GM21529 (cell line): ENCODE results near the gene FGF23.

Experiments
- ATAC-seq: cut with Tn5 transposase; IDR thresholded peaks from one replicate; pipeline ENCODE4 v1.9.1; 2021; ENCODE audit not compliant: unreplicated experiment

FGF23 gene

GRCh38 chr12:4386801-4387200 lies 7.3 kb upstream of the FGF23 start:
- ATAC-seq, result no peak

- ATAC-seq, result no peak
These were observed 3.9 kb upstream of the FGF23 start for GRCh38 chr12:4383304-4383865.

DNA sequence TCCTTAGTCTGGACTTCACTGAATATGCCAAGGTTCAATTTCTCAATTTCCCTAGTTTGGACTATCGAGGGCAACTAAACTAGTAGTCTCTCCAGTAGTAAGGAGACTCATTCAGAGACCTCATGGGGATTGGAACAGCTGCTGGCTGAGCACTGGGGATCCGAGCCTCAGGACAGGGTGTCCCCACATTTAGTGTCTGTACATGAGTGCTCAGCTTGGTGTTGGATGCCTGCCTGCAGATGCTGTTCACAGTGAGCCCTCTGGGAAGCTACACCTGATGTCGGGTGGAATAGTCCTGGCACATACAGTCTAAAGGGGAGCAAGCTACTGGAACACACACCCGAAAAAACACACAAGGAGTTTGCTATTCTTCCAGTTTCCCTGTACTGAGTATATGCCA lies 820 bp upstream of the FGF23 start:
- no peak for ATAC-seq

GRCh38 chr12:4378772-4379171 lies 740 bp downstream of the FGF23 start:
- ATAC-seq, result no peak

DNA sequence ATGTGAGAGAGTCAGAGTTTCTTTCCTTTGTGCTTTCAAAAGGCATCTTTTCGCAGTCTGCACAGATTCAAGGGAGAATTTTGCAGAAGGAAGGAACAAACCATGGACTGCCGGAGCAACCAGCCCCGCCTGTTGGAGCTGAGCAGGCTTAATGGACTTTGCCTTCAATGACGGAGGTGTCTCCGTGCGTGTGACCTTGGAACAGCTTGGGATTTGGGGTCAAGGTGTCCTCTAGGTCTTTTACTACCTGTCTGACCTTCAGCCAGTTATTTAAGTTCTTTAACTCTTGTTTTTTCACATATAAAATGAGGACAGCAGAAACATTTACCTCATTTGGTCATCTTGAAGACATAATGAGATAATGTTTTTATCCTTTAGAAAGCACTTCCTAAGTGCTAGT lies 4.1 kb downstream of the FGF23 start:
- no peak for ATAC-seq

GRCh38 chr12:4372653-4373052 lies 6.9 kb downstream of the FGF23 start:
- ATAC-seq, result no peak

DNA sequence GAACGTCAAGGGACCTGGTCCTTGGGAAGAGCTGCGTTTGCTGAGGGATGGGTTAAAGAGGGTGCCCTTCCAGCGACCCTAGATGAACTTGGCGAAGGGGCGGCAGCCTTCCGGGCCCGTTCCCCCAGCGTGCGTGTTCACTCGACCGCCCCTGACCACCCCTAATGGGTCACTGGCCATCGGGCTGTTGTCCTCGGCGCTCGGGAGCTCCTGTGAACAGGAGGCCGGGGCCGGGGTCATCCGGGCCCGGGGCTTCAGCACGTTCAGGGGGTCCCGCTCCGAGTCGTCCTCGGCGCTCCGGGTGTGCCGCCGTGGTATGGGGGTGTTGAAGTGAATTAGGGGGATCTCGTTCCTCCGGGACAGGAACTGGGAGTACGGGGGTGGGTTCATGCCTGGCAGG lies 9.2 kb downstream of the FGF23 start:
- no peak for ATAC-seq

- no peak for ATAC-seq
These were observed 10.0 kb downstream of the FGF23 start for GRCh38 chr12:4369548-4369947.

DNA sequence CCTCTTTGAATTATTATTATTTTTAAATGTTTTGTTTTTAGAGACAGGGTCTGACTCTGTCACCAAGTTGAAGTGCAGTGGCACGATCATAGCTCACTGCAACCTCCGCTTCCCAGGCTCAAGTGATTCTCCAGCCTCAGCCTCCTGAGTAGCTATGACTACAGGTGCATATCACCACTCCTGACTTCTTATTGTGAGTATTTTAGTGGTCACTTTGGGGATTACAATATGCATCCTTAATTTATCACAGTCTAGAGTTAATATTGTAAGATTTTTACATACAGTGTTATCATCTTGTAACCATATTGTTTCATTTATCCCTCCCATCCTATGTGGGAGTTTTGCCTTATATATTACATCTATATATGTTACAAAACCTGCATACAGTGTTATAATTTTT lies 13.4 kb downstream of the FGF23 start:
- ATAC-seq, result no peak

GRCh38 chr12:4356041-4356327 lies 23.5 kb downstream of the FGF23 start:
- no peak for ATAC-seq

GRCh38 chr12:4355156-4356040 lies 24.1 kb downstream of the FGF23 start:
- no peak for ATAC-seq

DNA sequence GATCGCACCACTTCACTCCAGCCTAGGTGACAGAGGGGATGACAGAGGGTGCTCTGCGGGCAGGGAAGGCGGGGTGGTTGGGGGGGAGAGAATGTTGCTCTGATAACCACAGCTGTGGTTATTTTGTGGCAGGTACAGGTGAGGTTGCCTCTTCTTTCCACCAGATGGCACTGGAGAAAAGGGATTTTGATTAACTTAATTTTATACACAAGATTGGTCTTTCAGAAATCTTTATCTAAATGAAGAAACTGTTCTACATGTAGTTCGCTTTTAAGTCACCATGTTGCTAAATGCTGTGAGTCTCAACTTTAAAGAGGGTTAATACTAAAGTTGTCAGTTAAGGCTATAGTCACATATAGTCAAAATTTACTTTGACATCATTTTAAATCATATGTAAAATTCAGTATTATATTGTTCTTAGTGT lies 25.7 kb downstream of the FGF23 start:
- ATAC-seq, result no peak

- ATAC-seq, result no peak
These were observed 32.6 kb downstream of the FGF23 start for GRCh38 chr12:4346931-4347330.

DNA sequence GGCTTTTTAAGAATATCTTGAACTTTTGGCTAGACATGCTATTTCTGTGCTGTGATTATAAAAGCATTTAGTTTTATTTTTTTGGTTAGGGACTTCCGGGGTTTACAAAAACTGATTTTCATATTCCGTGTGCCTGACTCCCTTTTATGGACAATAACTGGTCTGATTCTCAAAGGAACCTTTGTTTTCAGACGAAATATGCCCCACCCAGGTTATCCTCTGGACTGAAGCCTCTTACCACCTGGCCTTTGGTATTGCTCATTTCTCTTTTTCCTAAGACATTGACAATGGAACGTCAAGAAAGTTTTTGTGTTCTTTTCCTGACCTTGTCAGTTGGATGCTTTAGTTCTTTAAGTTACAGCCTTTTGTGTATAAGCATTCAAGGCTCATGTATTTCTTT lies 47.7 kb downstream of the FGF23 start:
- ATAC-seq, result no peak

- no peak for ATAC-seq
These were observed 48.3 kb downstream of the FGF23 start for GRCh38 chr12:4331221-4331620.

DNA sequence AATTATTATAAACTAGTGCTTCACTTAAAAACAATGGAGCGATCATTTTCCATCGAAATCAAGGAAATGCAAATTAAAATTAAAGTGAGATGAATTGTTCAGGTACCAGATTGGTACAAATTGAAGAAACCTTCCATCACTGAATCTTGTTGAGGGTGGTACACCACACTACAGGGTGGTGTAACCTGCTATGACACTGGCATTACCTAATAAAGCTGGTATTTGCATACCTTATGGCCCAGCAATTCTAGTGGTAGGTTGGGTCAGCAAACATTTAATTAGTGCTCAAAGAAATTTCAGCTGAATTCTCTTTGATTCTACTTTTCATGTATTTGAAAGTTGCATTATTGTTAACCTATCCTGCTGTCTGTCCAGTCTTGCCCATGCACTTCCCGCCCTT lies 49.3 kb downstream of the FGF23 start:
- no peak for ATAC-seq

DNA sequence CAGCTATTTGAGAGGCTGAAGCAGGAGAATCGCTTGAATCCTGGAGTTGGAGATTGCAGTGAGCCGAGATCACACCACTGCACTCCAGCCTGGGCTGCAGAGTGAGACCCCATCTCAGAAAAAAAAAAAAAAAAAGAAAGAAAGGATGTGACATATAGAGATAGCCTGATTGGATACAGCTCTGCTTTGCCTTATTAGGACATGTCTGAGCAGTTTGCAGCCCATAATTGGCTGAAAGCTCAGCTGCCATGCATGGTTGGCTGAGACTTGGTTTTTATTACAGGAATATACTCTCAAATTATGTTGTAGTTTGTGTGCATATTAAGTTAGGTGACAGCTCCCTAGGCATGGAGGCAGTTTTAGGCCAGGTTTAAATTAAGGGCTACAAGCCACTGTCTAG lies 52.2 kb downstream of the FGF23 start:
- ATAC-seq, result no peak

DNA sequence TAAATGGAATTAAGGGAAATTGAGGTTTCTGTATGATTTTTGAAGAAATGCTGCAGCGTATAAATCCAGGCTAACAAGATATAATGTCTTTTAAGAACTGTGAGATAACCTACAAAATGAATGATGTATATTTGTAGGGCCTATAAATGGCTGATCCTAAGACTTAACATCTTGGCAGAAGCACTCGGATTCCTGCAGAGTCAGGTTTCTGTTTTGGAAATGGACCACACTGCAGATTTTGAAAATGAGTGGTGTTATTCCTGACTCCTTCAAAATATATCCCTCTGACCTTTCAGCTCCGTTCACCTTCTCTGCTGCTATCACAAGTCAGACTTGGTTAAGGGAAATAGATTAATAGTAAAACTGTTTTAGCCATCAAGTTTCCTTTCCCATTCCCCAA lies 53.5 kb downstream of the FGF23 start:
- ATAC-seq, result no peak

DNA sequence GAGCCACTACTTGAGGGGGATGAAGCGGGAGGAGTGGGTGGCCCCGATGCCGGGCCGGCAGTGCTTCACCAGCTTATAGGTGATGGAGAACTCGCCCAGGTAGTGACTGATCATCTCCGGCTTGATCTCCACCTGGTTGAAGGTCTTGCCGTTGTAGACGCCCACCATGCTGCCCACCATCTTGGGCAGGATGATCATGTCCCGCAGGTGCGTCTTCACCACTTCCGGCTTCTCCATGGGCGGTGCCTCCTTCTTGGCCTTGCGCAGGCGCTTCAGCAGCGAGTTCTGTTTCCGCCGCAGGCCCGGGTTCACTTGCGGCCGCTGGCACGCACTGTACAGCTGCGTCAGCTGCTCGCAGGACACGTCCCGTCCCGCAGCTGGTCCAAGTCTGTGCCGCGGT lies 55.1 kb downstream of the FGF23 start:
- no peak for ATAC-seq

DNA sequence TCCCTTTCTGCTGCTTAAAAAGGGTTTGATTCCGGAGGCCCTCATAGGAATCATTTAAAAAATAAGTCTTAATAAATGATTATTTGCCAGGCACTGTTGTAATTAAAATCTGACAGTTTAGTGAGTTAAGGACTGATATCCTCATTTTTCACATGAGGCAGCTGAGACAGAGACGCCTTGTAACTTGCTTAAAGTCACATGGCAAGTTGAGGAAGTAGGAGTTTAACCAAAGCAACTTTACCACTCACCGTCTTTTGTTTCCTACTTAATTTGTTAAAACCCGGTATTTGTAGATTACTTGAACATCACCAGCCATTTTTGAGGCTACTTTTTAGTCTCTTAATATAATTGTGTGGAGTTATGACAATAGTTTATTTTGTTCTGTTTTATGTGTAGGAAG lies 56.1 kb downstream of the FGF23 start:
- no peak for ATAC-seq

- ATAC-seq, result no peak
These were observed 56.8 kb downstream of the FGF23 start for GRCh38 chr12:4322726-4323125.

DNA sequence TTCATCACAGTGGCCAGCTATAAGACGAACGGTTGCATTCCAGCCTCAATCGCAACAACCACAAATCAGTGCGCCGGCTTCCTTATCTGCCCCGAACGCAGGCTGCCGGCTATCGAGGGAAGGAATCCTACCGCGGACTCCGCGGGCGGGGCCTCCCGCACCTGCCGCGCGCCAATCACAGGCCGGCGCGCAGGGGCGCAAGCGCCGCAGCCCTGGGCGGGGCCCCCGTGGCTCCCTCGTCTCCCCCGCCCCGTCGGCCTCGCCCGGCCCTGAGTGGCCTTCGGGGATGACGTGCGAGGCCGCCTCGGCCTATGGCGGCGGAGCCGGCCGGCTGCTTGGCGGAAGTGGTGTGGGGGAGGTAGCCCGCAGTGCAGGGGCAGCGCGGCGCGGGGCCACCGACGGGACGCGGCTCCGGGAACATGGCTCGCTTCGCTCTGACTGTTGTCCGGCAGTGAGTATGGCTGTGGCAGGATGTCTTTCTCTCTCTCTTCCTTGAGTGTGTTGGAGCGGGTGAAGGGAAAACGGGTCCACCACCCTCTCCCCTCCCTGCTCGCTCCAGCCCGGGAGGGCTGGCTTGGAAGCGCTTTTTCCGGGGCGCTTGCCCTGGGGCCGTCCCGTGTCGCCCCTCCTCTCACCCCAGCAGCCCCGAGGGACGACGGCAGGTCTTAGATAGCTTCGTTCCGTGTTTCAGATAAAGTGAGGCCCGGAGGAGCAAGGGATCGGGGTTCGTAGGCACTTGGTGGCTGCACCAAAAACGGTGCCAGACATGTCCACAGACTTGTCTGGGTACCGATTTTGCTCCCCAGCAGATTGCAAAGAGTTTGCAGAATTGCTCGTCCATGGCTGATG lies 58.4 kb downstream of the FGF23 start, which contains the start of gene TIGAR:
Gene TIGAR, plus strand, starts transcription at position 361 of the 849 bp plus-strand sequence. Its CDS starts 59 bp downstream, at position 420.
- ATAC-seq, result peak; percentile 95
